ENCODE results near the gene HACD2.

The HACD2 gene

DNA sequence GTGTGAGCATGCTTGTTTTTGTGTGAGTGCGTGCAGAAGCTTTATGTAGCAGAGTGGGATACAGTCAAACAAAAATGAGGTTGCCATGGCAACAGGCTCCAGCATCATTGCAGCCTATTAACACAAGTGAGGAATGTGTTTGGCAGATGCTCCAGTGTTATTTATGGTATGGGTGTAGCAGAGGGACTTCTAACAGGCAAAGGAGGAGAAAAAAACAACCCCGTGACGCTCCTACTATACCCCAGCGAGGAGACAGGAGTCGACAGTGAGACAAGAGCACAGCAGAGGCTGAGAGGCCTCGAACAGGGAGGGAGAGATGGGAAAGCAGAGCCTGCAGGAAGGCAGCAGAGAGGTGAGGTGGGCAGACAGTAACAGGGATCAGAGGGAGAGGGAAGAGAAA, 140.8 kb downstream of the HACD2 start:
- DNase-seq: no peak

GRCh38 chr3:123442908-123443307, 141.9 kb downstream of the HACD2 start:
- no peak for DNase-seq

DNA sequence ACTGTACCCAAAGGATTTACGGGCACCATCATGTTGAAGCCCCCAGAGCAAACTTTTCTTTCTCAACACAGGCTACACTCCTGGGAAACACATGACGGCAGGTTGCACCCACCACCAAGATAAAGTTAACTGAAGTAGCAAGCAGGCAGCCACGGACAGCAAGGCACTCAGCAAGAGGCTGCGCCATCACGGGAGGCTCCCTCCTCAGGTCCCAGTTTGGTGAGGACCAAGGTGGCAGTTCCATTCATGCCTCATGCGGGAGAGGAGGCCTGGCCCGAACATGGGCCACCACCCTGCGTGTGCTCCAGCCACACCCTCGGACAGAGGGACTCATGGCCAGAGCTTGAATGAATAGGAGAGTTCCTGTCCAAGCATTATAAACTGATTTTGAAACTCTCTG, 142.7 kb downstream of the HACD2 start:
- no peak for DNase-seq
